Osteoblast (primary cell): ENCODE results near the gene IL15RA. TPM values are rescaled to one million over a fixed set of nuclear protein-coding genes. Genes with fewer than 3 reads are reported as not detected.

Experiments
- DNase-seq: peaks from one replicate; pipeline ENCODE4 v3.0.0; 2011; ENCODE audit warnings: low spot score, mixed read lengths; ENCODE audit not compliant: insufficient read length; ENCODE audit errors: missing footprints
- H2AFZ ChIP-seq: 2 replicates; pipeline ENCODE4 v1.6.0; 2011; ENCODE audit warnings: mild to moderate bottlenecking, low read length
- H3K27ac ChIP-seq: 2 replicates; pipeline ENCODE4 v1.5.1; 2011; ENCODE audit warnings: mild to moderate bottlenecking, low read depth, low read length, moderate library complexity
- H3K27me3 ChIP-seq: 2 replicates; pipeline ENCODE4 v1.6.0; 2012; ENCODE audit warnings: mild to moderate bottlenecking, control low read depth, inconsistent platforms, low read length, moderate library complexity; ENCODE audit not compliant: insufficient read depth
- H3K36me3 ChIP-seq: 2 replicates; pipeline ENCODE4 v1.5.1; 2011; ENCODE audit warnings: mild to moderate bottlenecking, low read length, control low read depth, moderate library complexity; ENCODE audit not compliant: insufficient read depth
- H3K4me1 ChIP-seq: 2 replicates; pipeline ENCODE4 v1.5.1; 2011; ENCODE audit warnings: mild to moderate bottlenecking, low read length, control low read depth, moderate library complexity; ENCODE audit not compliant: insufficient read depth
- H3K4me2 ChIP-seq: 2 replicates; pipeline ENCODE4 v1.6.0; 2011; ENCODE audit warnings: mild to moderate bottlenecking, low read length; ENCODE audit not compliant: insufficient read depth
- H3K4me3 ChIP-seq: fragments of 200-600 bp; sonication (generic); 3 replicates; pipeline ENCODE4 v1.5.1; 2012; ENCODE audit warnings: mild to moderate bottlenecking, low read length, inconsistent platforms; ENCODE audit not compliant: insufficient read depth
- H3K79me2 ChIP-seq: 2 replicates; pipeline ENCODE4 v1.6.0; 2012; ENCODE audit warnings: mild to moderate bottlenecking, low read length, control low read depth, inconsistent platforms; ENCODE audit not compliant: insufficient read depth
- H3K9me3 ChIP-seq: 2 replicates; pipeline ENCODE4 v1.5.1; 2011; ENCODE audit warnings: low read depth, low read length, control low read depth
- H4K20me1 ChIP-seq: 2 replicates; pipeline ENCODE4 v1.6.0; 2012; ENCODE audit warnings: mild to moderate bottlenecking, low read length, control low read depth; ENCODE audit not compliant: insufficient read depth
- CTCF ChIP-seq: IDR thresholded peaks from 2 replicates; pipeline ENCODE4 v1.5.1; 2011; ENCODE audit warnings: mild to moderate bottlenecking, low read depth, low read length, moderate library complexity; ENCODE audit errors: extremely low read depth
- total RNA-seq: library from RNA; depleted of rRNA; stranded (reverse); fragments of >200 nt; gene quantifications from 2 replicates; pipeline ENCODE4 v1.2.3, GENCODE V29; 2012

The IL15RA gene
- total RNA-seq, 1 donor: 1.1 TPM

GRCh38 chr10:6009150-6009549, 31.8 kb upstream of the IL15RA start:
- peaks cover 2% of the 10 kb centered on the region for H3K27me3 ChIP-seq
- no peak for DNase-seq
- no peaks in the 10 kb centered on the region for H3K36me3 ChIP-seq
- no peak overlapping the region for H2AFZ ChIP-seq
- peak overlapping the region; percentile 40 for H3K4me3 ChIP-seq
- no peak for TF ChIP-seq CTCF
- H3K4me1 ChIP-seq: peaks cover 16% of the 10 kb centered on the region
- H3K4me2 ChIP-seq: peak overlapping the region; percentile 47
- no peaks in the 10 kb centered on the region for H4K20me1 ChIP-seq
- no peaks in the 10 kb centered on the region for H3K79me2 ChIP-seq
- no peaks in the 10 kb centered on the region for H3K9me3 ChIP-seq
- H3K27ac ChIP-seq: peak overlapping the region; percentile 24

GRCh38 chr10:6008497-6009142, 31.3 kb upstream of the IL15RA start:
- no peaks in the 10 kb centered on the region for H3K9me3 ChIP-seq
- no peak for DNase-seq
- H3K27me3 ChIP-seq: peaks cover 2% of the 10 kb centered on the region
- H3K27ac ChIP-seq: peak overlapping the region; percentile 24
- no peak for TF ChIP-seq CTCF
- peak overlapping the region; percentile 40 for H3K4me3 ChIP-seq
- no peaks in the 10 kb centered on the region for H3K79me2 ChIP-seq
- no peak overlapping the region for H2AFZ ChIP-seq
- H3K4me1 ChIP-seq: peaks cover 16% of the 10 kb centered on the region
- no peaks in the 10 kb centered on the region for H3K36me3 ChIP-seq
- H4K20me1 ChIP-seq: no peaks in the 10 kb centered on the region
- peak overlapping the region; percentile 47 for H3K4me2 ChIP-seq

GRCh38 chr10:6006991-6007390, 29.6 kb upstream of the IL15RA start:
- no peak overlapping the region for H3K27ac ChIP-seq
- peaks cover 16% of the 10 kb centered on the region for H3K4me1 ChIP-seq
- H4K20me1 ChIP-seq: no peaks in the 10 kb centered on the region
- no peaks in the 10 kb centered on the region for H3K36me3 ChIP-seq
- peaks cover 7% of the 10 kb centered on the region for H3K27me3 ChIP-seq
- no peak overlapping the region for H3K4me2 ChIP-seq
- DNase-seq: no peak
- no peak overlapping the region for H3K4me3 ChIP-seq
- no peak overlapping the region for H2AFZ ChIP-seq
- no peak for TF ChIP-seq CTCF
- H3K9me3 ChIP-seq: no peaks in the 10 kb centered on the region
- H3K79me2 ChIP-seq: no peaks in the 10 kb centered on the region

GRCh38 chr10:6006546-6006945, 29.2 kb upstream of the IL15RA start:
- no peak for TF ChIP-seq CTCF
- Histone ChIP-seq H3K4me2 (no peak overlapping the region), H3K4me1 (peaks cover 16% of the 10 kb centered on the region), H3K36me3 (no peaks in the 10 kb centered on the region), H3K79me2 (no peaks in the 10 kb centered on the region), H3K27ac (no peak overlapping the region), H3K9me3 (no peaks in the 10 kb centered on the region), H3K4me3 (no peak overlapping the region), H3K27me3 (peaks cover 12% of the 10 kb centered on the region), H2AFZ (no peak overlapping the region), H4K20me1 (no peaks in the 10 kb centered on the region)
- no peak for DNase-seq
